Breast epithelium (tissue), 4 donors: ENCODE measurements around the gene EGFL6. TPM values are rescaled to one million over a fixed set of nuclear protein-coding genes. Genes with fewer than 3 reads are reported as not detected.
A peak's percentile ranks its signal among the peaks of the same experiment; 100 is the strongest.

Source experiments
- DNase-seq, 2 donors: peaks; one replicate each; pipeline ENCODE4 v3.0.0-alpha.2; 2019; ENCODE audit warnings: low spot score in 2 of 2
- H3K27ac ChIP-seq, 2 donors: fragments of 200-600 bp; sonication (generic) in 1 of 2; one replicate each; pipeline ENCODE4 v1.5.1; 2016 to 2019; ENCODE audit warnings: mild to moderate bottlenecking in 1 of 2
- H3K27me3 ChIP-seq, 2 donors: fragments of 200-600 bp; sonication (generic) in 1 of 2; one replicate each; pipeline versions ENCODE4 v1.5.1 to v1.6.0; 2017 to 2019; ENCODE audit warnings: control low read depth in 1 of 2, mild to moderate bottlenecking in 1 of 2
- H3K36me3 ChIP-seq: fragments of 200-600 bp; one replicate; pipeline ENCODE4 v1.5.1; 2019
- H3K4me1 ChIP-seq, 2 donors: fragments of 200-600 bp; sonication (generic); one replicate each; pipeline ENCODE4 v1.5.1; 2016 to 2019; ENCODE audit warnings: control low read depth in 1 of 2
- H3K4me3 ChIP-seq, 3 donors: fragments of 200-600 bp; sonication (generic); 1 replicate in 2 of 3; 2 replicates in 1 of 3; pipeline ENCODE4 v1.5.1; 2016 to 2019; ENCODE audit warnings: mild to moderate bottlenecking in 3 of 3, moderate library complexity in 2 of 3
- H3K9me3 ChIP-seq, 2 donors: fragments of 200-600 bp; sonication (generic) in 1 of 2; one replicate each; pipeline ENCODE4 v1.5.1; 2016 to 2019; ENCODE audit warnings: control low read depth in 1 of 2
- POLR2A ChIP-seq: fragments of 450-650 bp; IDR thresholded peaks from one replicate; pipeline ENCODE4 v1.6.1; 2016; ENCODE audit warnings: antibody characterized with exemption, mild to moderate bottlenecking, moderate library complexity
- POLR2AphosphoS5 ChIP-seq, 3 donors: sonication (generic); formaldehyde crosslinking; IDR thresholded peaks; one replicate each; pipeline ENCODE4 v1.6.1; 2017; ENCODE audit warnings: antibody characterized with exemption in 3 of 3
- intact Hi-C: fragments of 100-400 bp; cut with DNase I; formaldehyde crosslinking; loops from one replicate; pipeline ENCODE4 v1.15.1; 2023; ENCODE audit warnings: low total_unique reads
- total RNA-seq, 3 donors: library from RNA; depleted of rRNA; stranded (reverse); fragments of >200 nt; gene quantifications; one replicate each; pipeline ENCODE4 v1.1.0, GENCODE V29; 2016
- TF ChIP-seq, protein P1 (sequence below), 3 donors: fragments of 450-650 bp; IDR thresholded peaks; one replicate each; pipeline ENCODE4 v1.5.1; 2016 to 2017; ENCODE audit warnings: antibody characterized with exemption in 3 of 3, mild to moderate bottlenecking in 3 of 3, moderate library complexity in 3 of 3

The EGFL6 gene
- total RNA-seq, 3 donors from 2014 or later: 0.59 to 11.8 (median 0.98) TPM

DNA sequence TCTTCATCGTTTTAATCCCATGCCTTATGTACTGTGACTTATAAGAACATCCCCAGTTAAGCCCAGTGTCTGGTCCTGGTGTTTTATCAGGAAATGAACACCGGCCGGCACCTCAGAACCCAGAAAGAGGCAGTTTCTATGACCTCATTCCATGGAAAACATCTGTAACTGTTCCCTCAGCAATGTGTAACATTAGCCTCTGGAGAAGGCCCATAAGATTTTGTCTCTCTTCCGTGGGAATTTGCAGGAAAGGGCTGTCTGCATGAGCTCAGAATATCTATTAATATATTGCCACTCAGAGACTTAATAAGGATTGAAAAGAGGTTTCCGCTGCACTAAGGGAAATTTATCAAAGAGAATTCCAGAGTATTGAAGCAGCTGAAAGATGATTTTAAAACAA, 80.4 kb downstream of the EGFL6 start:
- Histone ChIP-seq H3K36me3 (no peaks in the 10 kb centered on the region), H3K27ac (no peak overlapping the region), H3K4me1 (no peaks in the 10 kb centered on the region), H3K27me3 (peaks cover 0 to 54% of the 10 kb centered on the region in 2 donors), H3K9me3 (no peaks in the 10 kb centered on the region), H3K4me3 (no peak overlapping the region)
- intact Hi-C loops: no loop called here
- TF ChIP-seq POLR2AphosphoS5 (IDR thresholded peaks at IDR 0.05) (no peak), POLR2A (no peak)
- TF ChIP-seq, protein P1, sequence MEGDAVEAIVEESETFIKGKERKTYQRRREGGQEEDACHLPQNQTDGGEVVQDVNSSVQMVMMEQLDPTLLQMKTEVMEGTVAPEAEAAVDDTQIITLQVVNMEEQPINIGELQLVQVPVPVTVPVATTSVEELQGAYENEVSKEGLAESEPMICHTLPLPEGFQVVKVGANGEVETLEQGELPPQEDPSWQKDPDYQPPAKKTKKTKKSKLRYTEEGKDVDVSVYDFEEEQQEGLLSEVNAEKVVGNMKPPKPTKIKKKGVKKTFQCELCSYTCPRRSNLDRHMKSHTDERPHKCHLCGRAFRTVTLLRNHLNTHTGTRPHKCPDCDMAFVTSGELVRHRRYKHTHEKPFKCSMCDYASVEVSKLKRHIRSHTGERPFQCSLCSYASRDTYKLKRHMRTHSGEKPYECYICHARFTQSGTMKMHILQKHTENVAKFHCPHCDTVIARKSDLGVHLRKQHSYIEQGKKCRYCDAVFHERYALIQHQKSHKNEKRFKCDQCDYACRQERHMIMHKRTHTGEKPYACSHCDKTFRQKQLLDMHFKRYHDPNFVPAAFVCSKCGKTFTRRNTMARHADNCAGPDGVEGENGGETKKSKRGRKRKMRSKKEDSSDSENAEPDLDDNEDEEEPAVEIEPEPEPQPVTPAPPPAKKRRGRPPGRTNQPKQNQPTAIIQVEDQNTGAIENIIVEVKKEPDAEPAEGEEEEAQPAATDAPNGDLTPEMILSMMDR (IDR thresholded peaks at IDR 0.05): no peak
- no peak for DNase-seq

DNA sequence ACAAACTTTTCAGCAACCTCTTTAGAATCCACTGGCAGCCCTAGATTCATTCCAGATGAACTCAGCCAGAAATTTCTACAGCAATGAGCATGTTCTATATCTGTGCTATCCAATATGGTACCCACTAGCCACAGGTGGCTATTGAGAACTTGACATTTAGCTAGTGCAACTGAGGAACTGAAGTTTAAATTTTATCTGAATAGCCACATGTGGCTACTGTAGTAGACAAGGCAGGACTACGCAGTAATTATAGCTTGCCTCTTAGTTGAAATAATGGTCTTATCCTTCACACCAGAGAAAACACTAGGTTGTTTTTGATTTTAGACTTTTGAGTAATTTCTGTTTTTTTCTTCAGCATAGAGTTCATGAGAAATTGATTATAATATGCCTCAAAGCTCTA, 80.9 kb downstream of the EGFL6 start:
- intact Hi-C loops: no loop called here
- DNase-seq: no peak
- Histone ChIP-seq H3K27ac (no peak overlapping the region), H3K27me3 (peaks cover 0 to 50% of the 10 kb centered on the region in 2 donors), H3K4me3 (no peak overlapping the region), H3K4me1 (no peaks in the 10 kb centered on the region), H3K9me3 (no peaks in the 10 kb centered on the region), H3K36me3 (no peaks in the 10 kb centered on the region)
- TF ChIP-seq POLR2AphosphoS5 (IDR thresholded peaks at IDR 0.05) (no peak), POLR2A (no peak)
- TF ChIP-seq, protein P1 (IDR thresholded peaks at IDR 0.05): no peak

DNA sequence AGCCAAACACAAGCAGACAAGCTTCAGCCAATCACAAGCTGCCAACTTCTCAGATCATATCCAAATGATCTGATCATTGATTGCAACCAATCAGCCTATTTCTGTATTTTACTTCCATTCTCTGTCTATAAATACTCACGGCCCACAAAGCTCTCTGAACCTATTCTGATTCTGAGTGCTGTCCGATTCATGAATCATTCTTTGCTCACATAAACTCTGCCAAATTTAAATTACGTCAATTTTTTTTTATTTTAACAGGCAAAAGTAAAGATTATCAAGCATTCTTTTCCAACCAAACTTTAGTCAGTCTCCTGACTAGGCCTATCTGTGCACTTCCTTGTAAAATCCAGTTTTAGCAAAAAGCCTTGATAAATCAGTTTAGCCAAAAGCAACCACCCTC, 81.7 kb downstream of the EGFL6 start:
- H3K27me3 ChIP-seq: peaks cover 0 to 41% of the 10 kb centered on the region in 2 donors
- no peak overlapping the region for H3K27ac ChIP-seq
- H3K4me3 ChIP-seq: no peak overlapping the region
- no peak for DNase-seq
- intact Hi-C loops: no loop called here
- no peaks in the 10 kb centered on the region for H3K36me3 ChIP-seq
- no peaks in the 10 kb centered on the region for H3K4me1 ChIP-seq
- no peak for TF ChIP-seq POLR2AphosphoS5 (IDR thresholded peaks at IDR 0.05)
- no peak for TF ChIP-seq POLR2A
- TF ChIP-seq, protein P1 (IDR thresholded peaks at IDR 0.05): no peak
- no peaks in the 10 kb centered on the region for H3K9me3 ChIP-seq

DNA sequence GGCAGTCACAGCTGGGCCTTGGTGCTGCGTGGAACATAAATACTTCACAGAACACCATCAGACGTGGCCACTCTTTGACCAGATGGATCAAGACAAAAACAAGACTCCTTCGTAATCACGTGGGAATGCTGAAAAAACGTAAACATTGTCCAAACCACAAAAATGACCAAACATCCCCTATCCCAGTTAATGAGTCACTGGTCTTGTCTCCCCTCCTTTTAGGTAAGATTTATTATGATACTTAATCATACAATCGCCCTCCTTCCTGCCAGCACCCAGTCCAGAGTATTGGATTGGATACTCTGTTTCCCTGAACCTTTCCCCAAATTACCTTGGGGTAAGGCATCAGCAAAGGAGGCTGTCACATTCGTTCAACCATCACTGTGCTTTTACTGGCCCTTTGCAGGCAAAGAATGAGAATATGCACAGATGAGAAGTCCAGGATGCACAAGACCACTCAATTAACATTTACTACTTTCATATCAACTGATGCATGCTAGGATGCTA, 82.9 kb downstream of the EGFL6 start:
- Histone ChIP-seq H3K36me3 (no peaks in the 10 kb centered on the region), H3K4me3 (peak overlapping the region; percentile 53 to 79 (median 73)), H3K27me3 (peaks cover 0 to 29% of the 10 kb centered on the region in 2 donors), H3K27ac (peak overlapping the region; percentile 94), H3K9me3 (no peaks in the 10 kb centered on the region), H3K4me1 (no peaks in the 10 kb centered on the region)
- no peak for DNase-seq
- TF ChIP-seq, protein P1 (IDR thresholded peaks at IDR 0.05): no peak
- TF ChIP-seq POLR2AphosphoS5 (IDR thresholded peaks at IDR 0.05) (no peak), POLR2A (no peak)
- intact Hi-C loops: no loop called here

DNA sequence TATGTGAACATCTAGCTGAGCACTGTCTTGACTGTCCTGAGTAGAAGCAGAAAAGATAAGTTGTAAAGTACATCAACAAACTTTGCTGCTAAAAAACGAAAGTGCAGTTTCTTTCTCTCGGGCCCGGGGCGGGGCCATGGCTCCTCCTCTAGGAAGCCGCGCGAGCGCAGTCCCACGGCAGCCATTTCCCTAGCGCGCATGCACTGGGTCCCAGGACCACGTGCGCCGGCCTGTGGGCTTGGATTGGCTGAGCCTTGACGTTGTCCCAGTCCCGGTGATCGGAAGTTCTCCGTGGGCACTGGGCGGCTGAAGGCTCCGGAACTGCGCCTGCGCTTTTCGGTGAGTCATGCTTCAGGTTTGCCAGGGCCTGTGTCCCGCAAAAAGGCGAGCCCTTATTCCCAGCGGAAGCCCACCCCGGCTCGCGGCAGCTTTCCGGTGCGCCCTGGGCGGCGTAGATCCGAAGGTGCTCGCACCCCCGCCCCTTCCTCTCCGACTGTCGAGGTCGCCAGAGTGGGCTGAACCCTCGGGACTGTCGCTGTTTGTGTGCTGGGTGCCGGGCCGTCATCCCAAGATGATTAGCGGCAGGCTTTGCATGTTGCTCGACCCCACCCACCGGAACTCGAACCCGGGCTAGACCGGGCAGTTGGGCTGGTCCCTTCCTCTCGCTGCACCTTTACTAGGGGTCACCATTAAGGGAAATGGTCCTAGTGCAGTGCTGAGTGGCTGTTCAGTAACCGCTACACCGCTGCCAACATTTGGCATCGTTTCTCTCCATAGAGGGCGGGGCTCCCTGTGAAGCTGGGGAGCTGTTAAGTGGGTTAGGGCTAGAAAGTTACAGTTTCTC, 83.7 kb downstream of the EGFL6 start, which contains the start of gene TCEANC:
Gene TCEANC, plus strand, starts transcription at position 292 of the 844 bp plus-strand sequence. CDS start 9,368 bp downstream, outside the sequence.
- DNase-seq: peak; percentile 90 to 97
- H3K4me3 ChIP-seq: peak within 1 kb of the TSS; percentile 53 to 79 (median 73)
- no peaks in the 10 kb centered on the region for H3K36me3 ChIP-seq
- TF ChIP-seq, protein P1 (IDR thresholded peaks at IDR 0.05): no peak
- peak; percentile 67 to 90 (median 79) for TF ChIP-seq POLR2AphosphoS5 (IDR thresholded peaks at IDR 0.05)
- peak within 1 kb of the TSS; percentile 94 for H3K27ac ChIP-seq
- no peaks in the 10 kb centered on the region for H3K4me1 ChIP-seq
- peaks cover 0 to 22% of the 10 kb centered on the region in 2 donors for H3K27me3 ChIP-seq
- intact Hi-C loops: no loop called here
- H3K9me3 ChIP-seq: no peaks in the 10 kb centered on the region
